Activated CD4-positive, alpha-beta T cell treated with anti-CD3 and anti-CD28 coated beads for 36 hours (primary cell): Measurements from ENCODE around the gene KRTDAP. TPM values are rescaled to one million over a fixed set of nuclear protein-coding genes. Genes with fewer than 3 reads are reported as not detected.

Experiments used
- ATAC-seq: fragments of 200-7000 bp; cut with Tn5 transposase; one replicate; pipeline ENCODE4 v1.10.0; 2021; ENCODE audit warnings: mild to moderate bottlenecking, moderate library complexity
- CTCF ChIA-PET: fragments of 350-600 bp; sonication (Branson Sonifier 250); formaldehyde crosslinking; loops from one replicate; lab custom pipeline; 2021; ENCODE audit warnings: antibody characterized with exemption; lab: Charles Lee
- POLR2A ChIA-PET: fragments of 350-600 bp; sonication (Branson Sonifier 250); formaldehyde crosslinking; loops from one replicate; lab custom pipeline; 2021; ENCODE audit warnings: antibody characterized with exemption, inconsistent platforms; lab: Charles Lee
- DNase-seq: peaks from one replicate; pipeline ENCODE4 v3.0.0-alpha.2; 2020
- H3K27ac Mint-ChIP-seq: one replicate; pipeline ENCODE4 v1.8.0; 2021; ENCODE audit warnings: mixed read lengths
- H3K27me3 Mint-ChIP-seq: one replicate; pipeline ENCODE4 v1.8.0; 2021; ENCODE audit warnings: mixed read lengths
- H3K36me3 Mint-ChIP-seq: one replicate; pipeline ENCODE4 v1.8.0; 2021; ENCODE audit warnings: low read depth, mixed read lengths
- H3K4me1 Mint-ChIP-seq: one replicate; pipeline ENCODE4 v1.8.0; 2021; ENCODE audit warnings: mixed read lengths
- H3K4me3 Mint-ChIP-seq: one replicate; pipeline ENCODE4 v1.8.0; 2021; ENCODE audit warnings: mild to moderate bottlenecking, moderate library complexity, mixed read lengths
- H3K9me3 Mint-ChIP-seq: one replicate; pipeline ENCODE4 v1.8.0; 2021; ENCODE audit warnings: low read depth, mixed read lengths
- intact Hi-C, 2 experiments: fragments of 100-400 bp; cut with DNase I in 1 of 2; cut with micrococcal nuclease in 1 of 2; formaldehyde crosslinking; loops; one replicate each; pipeline versions ENCODE4 v1.14.2 to v1.15.1; 2022 to 2024; cut with DNase I, micrococcal nuclease
- total RNA-seq, 2 experiments: library from RNA; stranded (reverse); gene quantifications; one replicate each; pipeline ENCODE4 v1.2.3, GENCODE V29; 2021

Gene KRTDAP
- total RNA-seq, 2 experiments from 2014 or later: not detected

GRCh38 chr19:35498220-35498619, 8.0 kb upstream of the KRTDAP start:
- CTCF ChIA-PET: interaction anchor here (1.0 to 2.0 kb wide), 4 partner anchors 10 to 111 kb away, joined by 3 to 7 read pairs (median 5); no protein-coding TSS in a partner anchor
- intact Hi-C loops: no loop called here

DNA sequence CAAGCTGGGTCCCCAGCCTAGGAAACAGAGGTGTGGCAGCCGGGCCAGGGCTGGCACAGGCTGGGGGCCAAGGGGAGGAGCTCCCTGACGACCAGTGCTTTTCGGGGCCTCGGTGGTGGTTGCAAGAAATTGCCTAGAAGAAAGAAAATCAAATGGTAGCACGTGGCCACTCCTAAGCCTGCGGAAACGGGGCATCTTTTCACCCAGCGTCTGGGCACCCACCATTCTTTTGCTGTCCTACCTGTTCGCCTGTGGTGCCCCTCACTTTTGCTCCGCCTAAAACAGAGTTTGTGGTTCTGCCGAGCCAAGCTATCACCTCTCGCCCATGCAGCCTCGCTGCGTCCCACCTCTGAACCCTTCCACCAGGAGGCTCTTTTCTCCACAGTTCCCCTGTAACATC, 7.1 kb upstream of the KRTDAP start:
- intact Hi-C loops: no loop called here
- no peaks in the 10 kb centered on the region for H3K36me3 Mint-ChIP-seq
- ATAC-seq: no peak
- peaks cover 5% of the 10 kb centered on the region for H3K27me3 Mint-ChIP-seq
- H3K9me3 Mint-ChIP-seq: no peaks in the 10 kb centered on the region
- no peak for DNase-seq
- no peak overlapping the region for H3K4me3 Mint-ChIP-seq
- ChIA-PET POLR2A (no interaction called here), CTCF (interaction anchor here (0.6 to 3.1 kb wide), 10 partner anchors 10 to 1221 kb away, joined by 3 to 15 read pairs (median 3); partner anchors contain the start of gene FFAR1)
- peaks cover 5% of the 10 kb centered on the region for H3K4me1 Mint-ChIP-seq
- H3K27ac Mint-ChIP-seq: no peak overlapping the region

More at GRCh38 chr19:35498220-35498619, 8.0 kb upstream of the KRTDAP start:
- H3K27ac Mint-ChIP-seq: no peak overlapping the region
- H3K4me3 Mint-ChIP-seq: no peak overlapping the region
- peaks cover 5% of the 10 kb centered on the region for H3K4me1 Mint-ChIP-seq
- ATAC-seq (no peak), DNase-seq (no peak)
- H3K9me3 Mint-ChIP-seq: no peaks in the 10 kb centered on the region
- H3K36me3 Mint-ChIP-seq: no peaks in the 10 kb centered on the region
- peaks cover 5% of the 10 kb centered on the region for H3K27me3 Mint-ChIP-seq
- POLR2A ChIA-PET: no interaction called here

DNA sequence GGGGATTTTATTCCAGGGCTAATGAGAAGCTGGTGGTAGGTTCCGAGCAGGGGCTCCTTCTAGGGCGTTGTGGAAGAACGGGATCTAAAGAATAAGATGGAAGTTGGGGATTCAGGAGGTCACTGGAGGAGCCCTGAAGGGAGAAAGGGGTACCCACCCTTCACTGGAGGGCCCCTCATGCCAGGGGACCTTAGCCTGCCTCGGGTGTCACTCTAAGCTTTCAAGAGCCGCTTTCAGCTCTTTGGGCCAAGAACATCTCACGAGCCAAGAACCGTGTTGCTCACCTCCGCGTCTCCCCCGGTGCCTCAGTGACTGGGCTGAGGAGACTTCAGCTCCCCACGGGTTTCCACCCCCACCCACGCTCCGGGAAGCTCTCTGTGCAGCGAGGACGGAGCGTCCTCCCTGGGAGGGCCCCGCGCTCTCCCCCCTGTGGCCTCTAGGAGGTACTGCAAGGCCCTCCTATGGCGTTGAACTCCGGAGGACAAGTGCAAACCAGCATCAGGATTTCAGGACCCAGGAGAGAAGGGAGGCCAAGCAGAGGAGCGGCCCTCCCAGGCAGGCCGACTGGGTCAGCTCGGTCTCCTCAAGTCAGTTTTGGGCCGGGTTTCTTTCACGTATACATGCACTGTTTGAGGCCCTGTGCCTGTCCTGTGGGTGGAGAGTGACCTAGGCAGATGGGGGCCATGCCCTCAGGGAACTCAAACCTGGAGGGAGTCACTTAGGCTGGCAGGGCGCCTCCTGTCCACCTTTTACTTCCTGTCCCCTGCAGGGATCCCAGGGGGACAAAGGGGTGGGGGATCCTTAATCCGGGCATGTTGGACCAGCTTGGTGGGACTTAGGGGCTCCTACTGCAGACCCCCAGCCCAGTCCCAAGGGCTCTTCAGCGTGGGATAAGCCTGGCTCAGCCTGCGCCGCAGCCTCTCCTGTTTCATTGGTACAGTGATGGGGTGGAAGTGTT, 5.1 kb upstream of the KRTDAP start:
- intact Hi-C loops: loop anchor here (1.0 kb wide), 4 partner anchors 142 to 226 kb away; partner anchors contain the start of gene FFAR1 (in 1 of the 2)
- ChIA-PET CTCF (interaction anchor here (0.6 to 3.1 kb wide), 39 partner anchors 9 to 451 kb away, joined by 3 to 34 read pairs (median 4); partner anchors contain the start of genes COX6B1, DMKN, FFAR1 and FFAR2), POLR2A (interaction anchor here (0.6 kb wide), 1 partner anchor 232 kb away, joined by 3 read pairs; no protein-coding TSS in a partner anchor)
- ATAC-seq (peak; percentile 97), DNase-seq (peak; percentile 91)
- Mint-ChIP-seq H3K36me3 (no peaks in the 10 kb centered on the region), H3K27ac (peak overlapping the region; percentile 43), H3K4me1 (peaks cover 5% of the 10 kb centered on the region), H3K27me3 (peaks cover 6% of the 10 kb centered on the region), H3K4me3 (no peak overlapping the region), H3K9me3 (no peaks in the 10 kb centered on the region)

GRCh38 chr19:35493971-35494370, 3.7 kb upstream of the KRTDAP start:
- ChIA-PET CTCF (interaction anchor here (0.7 to 1.3 kb wide), 3 partner anchors 15 to 144 kb away, joined by 3 to 5 read pairs (median 5); no protein-coding TSS in a partner anchor), POLR2A (no interaction called here)
- intact Hi-C loops: no loop called here
- DNase-seq (no peak), ATAC-seq (no peak)
- Mint-ChIP-seq H3K4me1 (peaks cover 5% of the 10 kb centered on the region), H3K9me3 (no peaks in the 10 kb centered on the region), H3K4me3 (no peak overlapping the region), H3K27ac (no peak overlapping the region), H3K27me3 (peaks cover 6% of the 10 kb centered on the region), H3K36me3 (no peaks in the 10 kb centered on the region)

DNA sequence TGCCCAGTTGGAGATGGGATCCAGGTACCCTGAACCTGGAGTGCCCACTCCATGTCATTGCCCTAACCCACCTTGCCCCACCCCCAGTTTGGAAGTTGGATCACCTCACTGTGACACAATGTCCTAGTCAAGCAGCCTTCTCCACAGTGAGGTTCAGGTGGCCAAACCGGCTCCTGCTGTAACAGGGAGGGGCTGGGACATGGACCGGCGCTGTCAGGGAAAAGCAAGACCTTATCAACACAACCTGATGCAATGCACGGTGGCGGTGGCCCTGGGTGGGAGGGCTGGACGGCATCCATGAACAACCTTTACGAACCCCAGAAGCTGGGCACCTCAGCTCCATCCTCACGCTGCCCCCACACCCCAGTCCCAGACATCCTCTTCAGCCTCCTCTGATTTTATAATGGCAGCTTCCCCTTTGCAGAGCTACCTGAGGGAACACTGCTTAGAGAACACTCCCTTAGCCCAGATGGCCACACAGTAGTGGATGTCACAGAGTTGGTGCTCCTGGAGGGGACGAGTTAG, 1.6 kb upstream of the KRTDAP start:
- DNase-seq: no peak
- Mint-ChIP-seq H3K27ac (no peak overlapping the region), H3K4me3 (no peak overlapping the region), H3K36me3 (no peaks in the 10 kb centered on the region), H3K4me1 (peaks cover 5% of the 10 kb centered on the region), H3K27me3 (peaks cover 6% of the 10 kb centered on the region), H3K9me3 (no peaks in the 10 kb centered on the region)
- CTCF ChIA-PET: interaction anchor here (0.6 to 2.1 kb wide), 5 partner anchors 11 to 195 kb away, joined by 4 to 11 read pairs (median 4); no protein-coding TSS in a partner anchor
- POLR2A ChIA-PET: no interaction called here
- intact Hi-C loops: no loop called here
- ATAC-seq: no peak

GRCh38 chr19:35488677-35489076, 1.6 kb downstream of the KRTDAP start:
- Mint-ChIP-seq H3K36me3 (no peaks in the 10 kb centered on the region), H3K27ac (no peak overlapping the region), H3K9me3 (no peaks in the 10 kb centered on the region), H3K4me3 (no peak overlapping the region), H3K27me3 (peaks cover 4% of the 10 kb centered on the region), H3K4me1 (peaks cover 9% of the 10 kb centered on the region)
- ChIA-PET CTCF (interaction anchor here (0.6 to 0.8 kb wide), 2 partner anchors 63 to 352 kb away, joined by 3 to 4 read pairs; no protein-coding TSS in a partner anchor), POLR2A (no interaction called here)
- intact Hi-C loops: no loop called here
- ATAC-seq (no peak), DNase-seq (no peak)

DNA sequence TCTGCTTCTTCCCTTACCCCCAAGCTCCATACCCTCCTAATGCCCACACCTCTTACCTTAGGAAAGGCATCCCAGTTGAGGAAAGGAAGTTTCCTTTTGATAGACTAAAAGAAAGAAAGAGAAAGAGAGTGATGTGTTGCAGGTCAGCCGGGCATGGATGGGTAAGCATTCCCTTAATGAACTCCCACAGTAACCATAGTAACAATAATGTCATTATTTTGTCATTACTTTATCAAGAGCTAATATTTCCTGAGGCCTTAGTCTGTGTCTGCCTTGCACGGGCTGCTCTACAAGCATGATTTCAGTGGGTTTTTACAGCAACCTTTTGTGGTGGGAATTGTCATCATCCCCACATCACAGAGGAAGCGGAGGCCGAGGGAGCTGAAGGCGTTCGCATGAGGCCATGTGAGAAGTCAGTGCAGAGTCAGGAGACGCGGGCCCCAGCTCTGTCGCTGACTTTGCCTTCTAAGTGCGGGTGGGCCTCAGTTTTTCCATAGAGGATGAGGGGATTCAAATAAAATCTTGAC, 2.5 kb downstream of the KRTDAP start:
- no peak overlapping the region for H3K4me3 Mint-ChIP-seq
- H3K27me3 Mint-ChIP-seq: peaks cover 4% of the 10 kb centered on the region
- no peaks in the 10 kb centered on the region for H3K36me3 Mint-ChIP-seq
- H3K27ac Mint-ChIP-seq: no peak overlapping the region
- no peak for DNase-seq
- no peak for ATAC-seq
- POLR2A ChIA-PET: no interaction called here
- intact Hi-C loops: no loop called here
- CTCF ChIA-PET: interaction anchor here (1.0 to 2.2 kb wide), 4 partner anchors 10 to 309 kb away, joined by 3 to 11 read pairs (median 5); no protein-coding TSS in a partner anchor
- no peaks in the 10 kb centered on the region for H3K9me3 Mint-ChIP-seq
- H3K4me1 Mint-ChIP-seq: peaks cover 9% of the 10 kb centered on the region

DNA sequence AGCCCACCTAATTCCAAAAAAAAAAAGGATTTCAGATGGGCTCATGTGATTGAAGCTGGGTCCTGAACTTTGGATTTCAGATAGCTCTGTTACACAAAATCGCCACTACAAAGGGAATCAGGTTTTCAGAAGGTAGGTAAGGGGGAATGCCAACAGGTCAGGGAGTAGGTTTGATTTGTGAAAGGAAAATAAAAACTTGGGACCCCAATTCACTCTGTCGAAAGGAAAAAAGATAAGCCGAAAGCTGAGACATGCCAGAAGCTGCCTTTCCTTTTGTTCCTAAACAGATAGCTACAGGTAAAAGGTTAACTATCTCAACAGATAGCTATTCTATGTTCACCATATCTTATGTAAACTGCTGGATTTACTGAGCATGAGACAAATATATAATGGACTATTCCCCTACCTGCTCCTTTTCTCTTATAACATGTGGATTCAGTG, 4.0 kb downstream of the KRTDAP start:
- ATAC-seq (no peak), DNase-seq (no peak)
- ChIA-PET POLR2A (interaction anchor here (0.6 to 0.7 kb wide), 2 partner anchors 56 to 260 kb away, joined by 3 read pairs; no protein-coding TSS in a partner anchor), CTCF (interaction anchor here (0.7 to 2.2 kb wide), 8 partner anchors 9 to 134 kb away, joined by 3 to 11 read pairs (median 5); partner anchors contain the start of gene FFAR3)
- peaks cover 2% of the 10 kb centered on the region for H3K27me3 Mint-ChIP-seq
- peaks cover 9% of the 10 kb centered on the region for H3K4me1 Mint-ChIP-seq
- no peak overlapping the region for H3K4me3 Mint-ChIP-seq
- H3K9me3 Mint-ChIP-seq: no peaks in the 10 kb centered on the region
- intact Hi-C loops: no loop called here
- H3K36me3 Mint-ChIP-seq: no peaks in the 10 kb centered on the region
- no peak overlapping the region for H3K27ac Mint-ChIP-seq

DNA sequence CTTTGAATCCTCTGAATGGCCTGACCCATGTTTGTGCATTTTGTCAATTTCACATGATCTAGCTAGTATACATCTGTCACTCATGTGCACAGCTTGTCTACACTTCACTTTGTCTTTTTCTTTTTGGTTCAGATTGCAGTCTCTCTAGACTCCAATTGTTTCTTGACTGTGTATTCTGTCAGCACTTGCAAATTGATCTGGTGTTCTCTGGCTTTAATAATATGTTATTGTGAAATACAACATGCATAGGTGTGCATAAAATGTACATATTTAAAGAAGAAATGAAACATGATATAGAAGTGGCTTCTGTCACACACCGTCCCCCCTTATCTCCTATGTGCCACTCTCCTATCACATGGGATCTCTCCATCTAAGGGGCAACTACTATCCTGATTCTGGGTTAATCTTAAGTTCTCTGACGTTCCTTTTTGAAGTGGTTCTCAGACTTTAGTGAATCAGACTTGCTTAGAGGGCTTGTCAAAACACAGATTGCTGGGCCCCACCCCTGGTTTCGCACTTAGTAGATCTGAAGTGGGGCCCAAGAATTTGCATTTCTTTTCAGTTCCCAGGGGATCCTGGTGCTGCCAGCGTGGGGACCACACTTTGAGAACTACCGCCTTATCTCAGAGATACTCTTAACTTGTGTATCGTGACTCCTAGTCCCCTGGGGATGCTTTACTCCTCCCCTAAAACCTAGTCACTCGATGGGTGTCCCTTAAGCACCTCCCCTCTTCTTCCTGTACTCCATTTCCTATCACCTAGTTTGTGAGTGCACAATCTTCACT, 5.8 kb downstream of the KRTDAP start:
- Mint-ChIP-seq H3K4me1 (peaks cover 9% of the 10 kb centered on the region), H3K27me3 (no peaks in the 10 kb centered on the region), H3K4me3 (no peak overlapping the region), H3K9me3 (no peaks in the 10 kb centered on the region), H3K27ac (no peak overlapping the region), H3K36me3 (no peaks in the 10 kb centered on the region)
- DNase-seq (peak; percentile 53), ATAC-seq (peak; percentile 84)
- CTCF ChIA-PET: interaction anchor here (0.6 to 1.1 kb wide), 3 partner anchors 10 to 126 kb away, joined by 3 read pairs; partner anchors contain the start of gene FFAR3
- intact Hi-C loops: no loop called here
- POLR2A ChIA-PET: no interaction called here

DNA sequence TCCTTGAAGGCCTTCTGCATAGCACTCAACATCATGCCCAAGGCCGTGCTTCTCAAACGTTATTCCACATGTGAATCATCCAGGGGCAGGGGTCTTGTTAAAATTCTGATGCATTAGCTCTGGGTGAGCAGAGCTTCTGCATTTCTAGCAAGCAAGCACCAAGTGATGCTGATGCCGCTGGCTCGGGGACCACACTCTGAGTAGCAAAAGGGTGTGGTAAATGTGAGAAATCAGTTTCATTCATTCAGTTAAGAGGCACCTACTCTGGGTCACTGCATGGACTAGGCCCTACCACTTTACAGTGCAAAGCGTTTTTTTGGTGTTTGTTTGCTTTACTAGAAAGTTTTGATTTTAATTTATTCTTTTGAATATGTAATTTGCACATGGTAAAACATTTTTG, 7.2 kb downstream of the KRTDAP start:
- no peak overlapping the region for H3K27ac Mint-ChIP-seq
- no peaks in the 10 kb centered on the region for H3K36me3 Mint-ChIP-seq
- ChIA-PET CTCF (no interaction called here), POLR2A (no interaction called here)
- DNase-seq (no peak), ATAC-seq (no peak)
- no peaks in the 10 kb centered on the region for H3K9me3 Mint-ChIP-seq
- intact Hi-C loops: no loop called here
- H3K4me3 Mint-ChIP-seq: no peak overlapping the region
- peaks cover 9% of the 10 kb centered on the region for H3K4me1 Mint-ChIP-seq
- no peaks in the 10 kb centered on the region for H3K27me3 Mint-ChIP-seq
